HG02798 (cell line): Measurements from ENCODE around the gene ZC3H18.

Experiments
- ATAC-seq: cut with Tn5 transposase; IDR thresholded peaks from one replicate; pipeline ENCODE4 v1.9.1; 2021; ENCODE audit warnings: mild to moderate bottlenecking; ENCODE audit not compliant: unreplicated experiment, poor library complexity

Gene ZC3H18

DNA sequence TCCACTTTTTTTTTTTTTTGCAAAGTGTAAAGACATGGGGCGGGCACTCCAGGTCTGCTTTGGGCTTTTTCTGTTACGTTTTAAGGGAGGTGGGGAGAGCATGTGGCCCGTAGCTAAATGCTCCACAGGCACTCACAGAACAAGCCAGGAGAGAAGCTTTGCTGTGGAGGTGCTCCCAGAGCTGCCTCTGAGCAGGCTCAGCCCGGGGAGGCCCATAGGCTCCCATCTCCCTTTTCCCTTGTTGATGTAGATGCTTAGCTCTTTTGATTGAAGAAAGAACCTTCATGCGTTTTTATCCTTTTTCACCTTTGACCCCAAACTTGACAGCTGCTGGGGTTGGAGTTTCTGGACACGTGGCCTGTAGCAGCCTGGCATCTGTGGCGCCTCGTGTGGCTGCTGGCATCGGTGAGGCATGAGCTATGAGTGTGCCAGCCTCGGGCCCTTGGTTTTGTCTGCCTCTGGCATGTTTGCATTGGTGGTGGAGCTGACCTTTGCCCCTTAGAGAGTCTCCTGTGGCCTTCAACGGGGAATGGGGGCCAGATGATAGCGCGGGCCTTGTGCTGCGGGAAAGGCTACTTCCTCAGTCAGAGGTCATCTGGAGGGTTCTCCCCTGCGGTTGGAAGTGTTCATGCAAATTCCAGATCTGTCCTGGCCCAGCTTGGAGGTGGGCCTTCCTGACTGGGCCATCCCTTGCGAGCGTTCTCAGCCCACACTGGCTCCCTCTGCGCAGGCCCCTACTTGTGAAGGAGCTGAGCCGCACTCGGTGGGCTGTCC is 48.2 kb downstream of the ZC3H18 start:
- no peak for ATAC-seq

DNA sequence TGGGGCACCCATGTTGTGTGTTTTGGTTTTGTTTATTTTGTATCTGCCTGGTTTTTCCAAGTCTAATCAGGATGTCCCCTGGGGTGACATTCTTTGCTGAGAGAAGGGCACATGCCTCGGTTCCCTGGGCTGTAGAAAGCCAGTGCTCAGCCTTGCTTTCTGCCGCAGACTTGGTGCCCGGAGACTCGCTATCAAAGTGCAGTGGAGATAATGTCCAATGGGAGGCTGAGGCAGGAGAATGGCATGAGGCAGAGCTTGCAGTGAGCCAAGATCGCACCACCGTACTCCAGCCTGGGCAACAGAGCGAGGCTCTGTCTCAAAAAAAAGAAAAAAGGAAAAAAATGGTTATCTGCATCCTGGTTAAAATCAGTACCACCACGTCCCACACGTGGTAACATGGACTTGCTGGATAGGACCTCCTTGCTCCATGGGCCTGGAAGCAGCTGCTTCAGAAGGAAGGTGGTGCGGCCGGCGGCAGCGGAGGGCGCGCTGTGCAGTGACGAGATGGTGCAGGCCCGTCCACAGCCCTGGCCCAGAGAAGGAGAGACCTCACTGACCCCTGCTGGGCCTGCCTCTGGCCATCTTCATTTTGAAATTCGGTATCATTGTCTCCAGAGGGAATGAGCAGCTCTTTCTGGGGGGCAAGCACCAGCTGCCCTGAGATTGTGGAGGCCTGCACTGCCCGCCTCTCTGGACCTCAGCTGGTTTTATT is 48.9 kb downstream of the ZC3H18 start:
- ATAC-seq, result no peak

DNA sequence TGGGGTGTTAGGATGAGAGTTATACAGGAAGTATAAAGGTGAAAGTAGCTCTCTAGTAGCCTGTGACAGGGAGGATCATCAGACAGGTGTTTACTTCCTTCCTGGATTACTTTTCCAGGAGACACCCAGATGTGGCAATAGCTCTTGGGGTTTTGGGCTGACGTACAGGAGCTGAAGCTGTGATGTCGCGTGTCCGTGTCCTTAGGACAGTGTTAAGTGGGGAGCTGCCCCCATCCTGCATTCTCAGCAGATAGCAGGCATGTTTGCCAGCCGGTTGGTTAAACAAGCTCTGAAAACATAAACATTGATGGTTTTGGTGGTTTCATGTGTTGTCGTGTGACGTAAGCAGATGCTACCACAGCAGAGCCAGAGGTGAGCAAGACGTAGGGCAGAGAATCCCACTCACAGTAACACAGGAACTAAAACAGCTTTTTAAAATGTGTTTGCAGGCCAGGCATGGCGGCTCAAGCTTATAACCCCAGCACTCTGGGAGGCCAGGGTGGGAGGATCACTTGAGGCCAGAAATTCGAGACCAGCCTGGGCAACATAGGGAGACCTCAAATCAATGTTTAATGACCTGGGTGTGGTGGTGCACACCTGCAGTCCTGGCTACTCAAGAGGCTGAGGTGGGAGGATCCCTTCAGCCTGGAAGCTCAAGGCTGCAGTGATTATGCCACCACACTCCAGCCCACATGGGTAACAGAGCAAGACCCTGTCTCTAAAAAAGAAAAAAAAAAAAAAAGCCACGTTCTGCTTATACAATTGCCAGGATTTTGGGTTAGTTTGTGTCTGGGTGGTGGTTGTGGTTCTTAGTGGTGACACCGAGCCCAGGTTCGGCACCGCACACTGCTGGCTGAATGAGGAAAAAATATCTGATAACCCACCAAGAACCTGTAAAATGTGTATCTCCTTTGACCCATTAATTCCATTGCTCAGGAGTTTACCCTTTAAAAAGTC is 49.9 kb downstream of the ZC3H18 start:
- ATAC-seq, result no peak

DNA sequence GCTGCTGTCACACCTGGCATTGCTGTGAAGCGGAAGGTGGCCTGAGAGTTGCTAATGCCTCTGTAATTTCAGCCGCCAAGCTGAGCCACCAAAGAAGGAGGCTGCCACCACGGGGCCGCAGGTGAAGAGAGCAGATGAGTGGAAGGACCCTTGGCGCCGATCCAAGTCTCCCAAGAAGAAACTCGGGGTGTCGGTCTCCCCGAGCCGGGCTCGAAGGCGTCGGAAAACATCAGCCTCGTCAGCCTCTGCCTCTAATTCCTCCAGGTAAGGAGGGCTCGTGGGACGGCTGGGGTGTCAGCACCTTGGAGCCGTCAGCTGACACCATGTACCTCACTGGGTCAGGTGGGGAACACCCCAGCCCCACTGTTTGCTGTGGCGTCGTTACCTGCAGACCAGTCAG is 51.9 kb downstream of the ZC3H18 start:
- ATAC-seq, result no peak

DNA sequence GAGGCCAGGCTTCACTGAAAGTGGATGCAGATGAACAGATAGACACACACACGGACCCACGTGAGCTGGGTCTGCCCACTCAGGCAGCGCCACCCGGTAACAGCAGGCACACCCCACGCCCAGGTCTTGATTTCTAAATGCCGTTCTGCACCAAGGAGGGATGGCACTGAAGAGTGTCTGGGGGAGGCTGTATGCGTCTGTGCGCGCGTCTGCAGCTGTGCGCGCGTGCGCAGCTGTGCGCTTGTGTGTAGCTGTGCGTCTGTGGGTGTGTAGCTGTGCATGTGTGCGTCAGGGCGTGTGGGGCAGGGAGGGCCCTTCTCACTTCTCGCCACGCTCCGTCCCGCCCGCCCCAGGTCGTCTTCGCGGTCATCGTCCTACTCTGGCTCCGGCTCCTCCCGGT is 52.7 kb downstream of the ZC3H18 start:
- ATAC-seq, result no peak

DNA sequence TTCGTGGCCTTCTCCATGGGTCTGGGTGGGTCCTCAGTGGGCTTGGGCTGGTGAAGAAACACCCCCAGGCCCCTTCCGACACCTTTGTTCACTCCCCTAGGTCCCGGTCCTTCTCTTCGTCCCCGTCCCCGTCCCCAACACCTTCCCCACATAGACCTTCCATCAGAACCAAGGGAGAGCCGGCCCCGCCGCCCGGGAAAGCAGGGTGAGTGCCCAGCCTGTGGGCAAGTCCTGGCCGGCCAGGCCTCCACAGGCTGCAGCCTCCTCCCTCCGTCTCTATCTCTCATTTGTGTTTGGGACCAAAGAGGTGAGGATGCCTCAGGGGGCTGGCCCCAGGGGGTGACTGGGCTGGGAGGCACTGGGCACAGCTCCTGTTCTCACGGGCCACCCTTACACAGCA is 53.7 kb downstream of the ZC3H18 start:
- ATAC-seq, result no peak

DNA sequence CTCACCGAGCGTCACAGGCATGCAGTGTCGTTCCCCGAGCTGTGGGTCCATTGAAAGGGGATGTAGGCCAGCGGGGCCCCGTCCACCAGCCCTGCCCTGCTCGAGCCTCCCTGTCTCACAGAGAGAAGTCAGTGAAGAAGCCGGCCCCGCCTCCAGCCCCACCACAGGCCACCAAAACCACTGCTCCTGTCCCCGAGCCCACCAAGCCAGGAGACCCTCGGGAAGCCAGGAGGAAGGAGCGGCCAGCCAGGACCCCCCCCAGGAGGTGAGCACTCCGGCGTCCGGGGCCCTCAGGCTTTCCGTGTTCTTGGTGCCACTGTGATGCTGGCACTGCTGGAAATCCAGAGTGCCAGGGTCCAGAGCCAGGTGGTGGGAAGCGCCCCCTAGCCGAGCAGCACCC is 54.3 kb downstream of the ZC3H18 start:
- no peak for ATAC-seq

DNA sequence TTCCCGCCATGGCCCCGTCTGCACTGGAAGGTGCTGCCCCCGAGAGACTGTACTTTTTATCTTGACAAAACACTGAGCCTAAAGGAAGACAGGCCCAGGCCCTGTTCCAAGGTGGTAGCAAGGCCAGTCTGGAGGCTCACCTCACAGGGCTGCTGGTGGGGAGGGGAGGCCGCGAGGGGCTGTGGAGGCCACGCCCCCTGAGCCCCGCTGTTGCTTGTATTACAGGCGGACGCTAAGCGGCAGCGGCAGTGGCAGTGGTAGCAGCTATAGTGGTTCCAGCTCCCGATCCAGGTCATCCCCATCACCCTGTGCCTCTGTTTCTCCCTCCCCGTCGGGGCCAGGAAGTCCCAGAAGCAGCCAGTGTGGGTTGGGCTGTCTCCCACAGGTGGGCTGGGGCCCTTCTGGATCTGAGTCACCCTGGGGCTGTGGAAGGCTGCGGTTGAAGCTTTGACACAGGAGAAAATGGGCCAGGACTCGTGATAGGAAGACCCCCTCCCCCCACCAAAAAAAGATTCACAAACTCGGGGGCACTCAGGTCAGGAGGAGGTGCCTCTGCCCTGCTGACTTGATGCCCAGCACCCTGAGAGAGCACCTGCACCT is 54.9 kb downstream of the ZC3H18 start:
- ATAC-seq, result no peak

DNA sequence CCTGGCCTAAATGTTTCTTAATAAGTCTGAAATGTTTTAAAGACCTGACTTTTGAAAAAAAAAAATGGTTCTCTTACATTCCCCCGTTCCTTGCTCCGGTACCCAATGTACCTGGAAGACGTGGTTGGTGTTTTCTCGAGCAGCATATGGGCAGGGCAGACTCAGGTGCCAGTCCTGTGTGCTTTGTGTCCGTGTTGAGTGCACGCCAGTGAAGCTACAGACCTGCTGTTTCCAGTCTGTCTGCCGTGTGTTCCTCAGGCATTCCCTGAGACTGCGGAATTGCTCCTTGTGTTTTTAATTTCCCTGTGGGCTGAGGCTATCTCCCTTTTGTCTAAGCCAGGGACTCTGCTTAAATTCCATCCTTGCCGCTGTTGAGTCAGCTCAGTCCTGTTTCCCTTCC is 56.4 kb downstream of the ZC3H18 start:
- ATAC-seq, result no peak

DNA sequence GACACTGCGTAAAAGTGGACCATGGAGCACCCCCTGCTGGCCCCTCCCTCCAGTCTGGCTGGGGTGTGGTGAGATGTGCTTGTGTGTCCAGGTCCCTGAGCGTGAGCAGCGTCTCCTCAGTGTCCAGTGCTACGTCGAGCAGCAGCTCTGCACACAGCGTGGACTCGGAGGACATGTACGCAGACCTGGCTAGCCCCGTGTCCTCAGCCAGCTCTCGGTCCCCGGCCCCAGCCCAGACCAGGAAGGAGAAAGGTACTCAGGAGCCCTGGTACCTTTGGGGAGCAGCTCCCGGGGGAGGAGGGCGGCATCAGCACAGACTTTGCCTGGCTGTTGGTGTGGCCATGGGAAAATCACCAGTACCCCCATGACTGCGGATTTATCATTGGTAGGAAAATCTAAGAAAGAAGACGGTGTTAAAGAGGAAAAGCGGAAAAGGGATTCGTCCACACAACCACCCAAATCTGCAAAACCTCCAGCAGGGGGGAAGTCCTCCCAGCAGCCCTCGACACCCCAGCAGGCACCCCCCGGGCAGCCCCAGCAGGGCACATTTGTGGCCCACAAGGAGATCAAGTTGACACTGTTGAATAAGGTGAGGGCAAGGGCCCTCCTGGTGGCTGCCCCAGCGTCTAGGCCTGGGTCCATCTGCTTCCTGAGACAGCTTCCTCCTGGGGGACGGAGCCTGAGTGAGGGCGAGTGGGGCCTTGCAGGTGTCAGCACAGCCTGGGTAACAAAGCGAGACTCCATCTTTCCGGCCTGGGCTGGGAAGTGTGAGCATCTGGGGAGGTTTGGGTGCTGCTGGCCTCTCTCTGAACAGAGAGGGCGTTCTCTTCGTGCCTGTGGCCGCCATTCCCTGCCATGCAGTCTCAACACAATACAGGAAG is 57.6 kb downstream of the ZC3H18 start:
- ATAC-seq, result no peak

DNA sequence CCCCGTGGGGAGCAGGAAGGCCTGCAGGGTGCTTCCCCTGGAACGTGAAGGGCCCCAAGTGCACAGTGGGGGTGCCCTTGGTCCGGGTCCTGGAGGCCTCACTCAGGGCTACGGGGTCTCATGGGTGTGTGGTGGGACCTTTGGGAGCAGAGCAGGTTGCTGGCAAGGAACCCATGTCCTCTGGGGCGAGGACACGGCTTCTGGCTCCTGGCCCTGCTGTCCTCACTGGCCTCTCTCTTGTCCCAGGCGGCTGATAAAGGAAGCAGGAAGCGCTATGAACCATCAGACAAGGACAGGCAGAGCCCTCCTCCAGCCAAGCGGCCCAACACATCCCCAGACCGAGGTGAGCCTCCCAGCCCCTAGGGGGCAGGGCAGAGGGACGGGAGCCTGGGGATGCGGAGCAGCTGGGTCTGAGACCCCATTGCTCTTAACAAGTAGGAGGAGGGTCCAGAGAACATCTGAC is 58.3 kb downstream of the ZC3H18 start:
- no peak for ATAC-seq

DNA sequence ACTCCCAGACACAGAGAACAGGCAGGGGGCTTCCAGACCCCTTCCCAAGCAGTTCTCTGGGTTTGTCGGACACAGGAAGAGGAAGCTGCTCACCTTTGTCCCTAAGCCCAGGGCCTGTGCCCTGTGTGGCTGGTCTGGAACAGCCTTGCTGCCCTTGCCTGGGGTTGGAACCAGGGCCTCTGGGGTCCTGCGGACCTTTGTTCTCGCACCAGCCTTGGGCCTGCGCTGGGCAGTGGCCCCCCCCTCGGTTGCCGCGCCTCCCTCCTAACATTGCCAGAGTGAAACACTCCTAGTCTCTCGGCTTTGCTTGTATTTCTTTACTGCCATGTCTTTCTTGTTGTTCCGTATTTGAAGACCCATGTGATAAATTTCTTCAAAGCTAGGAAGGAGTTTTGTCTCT is 59.6 kb downstream of the ZC3H18 start:
- ATAC-seq, result no peak

DNA sequence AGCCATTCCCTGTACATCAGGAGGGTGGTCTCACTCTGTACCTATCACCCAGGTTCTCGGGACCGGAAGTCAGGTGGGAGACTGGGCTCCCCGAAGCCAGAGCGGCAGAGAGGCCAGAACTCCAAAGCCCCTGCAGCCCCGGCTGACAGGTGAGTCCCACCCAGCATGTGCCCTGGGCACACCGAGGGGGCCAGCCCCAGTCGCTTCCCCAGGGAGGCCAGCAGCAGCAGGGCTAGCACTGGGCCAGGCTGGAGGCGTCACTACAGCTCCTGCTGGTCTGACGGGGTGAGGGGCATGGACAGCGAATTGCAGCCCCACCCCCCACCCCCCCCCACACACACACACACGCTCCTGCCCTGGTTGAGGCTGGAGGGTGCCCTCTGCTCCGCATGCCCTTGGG is 60.2 kb downstream of the ZC3H18 start:
- no peak for ATAC-seq

DNA sequence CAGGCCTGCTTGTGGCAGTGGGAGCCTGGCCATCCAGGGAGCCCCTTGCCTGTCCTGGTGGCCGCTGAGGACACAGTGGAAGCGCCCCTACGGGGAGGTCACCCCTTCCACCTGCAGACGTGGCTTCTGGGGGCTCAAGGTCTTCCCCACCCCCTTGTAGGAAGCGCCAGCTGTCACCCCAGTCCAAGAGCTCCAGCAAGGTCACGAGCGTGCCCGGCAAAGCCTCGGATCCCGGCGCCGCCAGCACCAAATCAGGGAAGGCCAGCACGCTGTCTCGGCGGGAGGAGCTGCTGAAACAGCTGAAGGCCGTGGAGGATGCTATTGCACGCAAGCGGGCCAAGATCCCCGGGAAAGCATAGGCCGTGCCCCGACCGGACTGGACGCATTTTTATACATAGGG is 60.7 kb downstream of the ZC3H18 start:
- no peak for ATAC-seq

DNA sequence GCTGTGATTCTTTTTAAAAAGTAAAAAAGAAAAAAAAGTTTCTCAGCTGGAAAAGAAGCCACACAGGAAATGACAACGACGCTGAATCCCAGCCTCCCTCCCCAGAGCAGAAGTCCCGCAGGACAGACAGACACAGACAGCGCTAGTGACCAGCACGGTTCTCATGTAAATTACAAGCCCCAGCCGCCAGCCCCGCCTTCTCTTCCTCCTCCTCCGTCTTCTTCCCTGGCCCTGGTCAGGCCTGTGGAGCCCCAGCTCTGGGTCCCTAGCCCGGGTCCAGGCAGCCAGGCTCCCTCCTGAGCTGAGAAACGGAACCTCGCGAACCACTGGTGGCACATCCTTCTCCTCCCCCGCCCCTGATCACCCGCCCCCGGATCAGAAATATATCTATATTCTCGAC is 61.2 kb downstream of the ZC3H18 start:
- ATAC-seq, result no peak

DNA sequence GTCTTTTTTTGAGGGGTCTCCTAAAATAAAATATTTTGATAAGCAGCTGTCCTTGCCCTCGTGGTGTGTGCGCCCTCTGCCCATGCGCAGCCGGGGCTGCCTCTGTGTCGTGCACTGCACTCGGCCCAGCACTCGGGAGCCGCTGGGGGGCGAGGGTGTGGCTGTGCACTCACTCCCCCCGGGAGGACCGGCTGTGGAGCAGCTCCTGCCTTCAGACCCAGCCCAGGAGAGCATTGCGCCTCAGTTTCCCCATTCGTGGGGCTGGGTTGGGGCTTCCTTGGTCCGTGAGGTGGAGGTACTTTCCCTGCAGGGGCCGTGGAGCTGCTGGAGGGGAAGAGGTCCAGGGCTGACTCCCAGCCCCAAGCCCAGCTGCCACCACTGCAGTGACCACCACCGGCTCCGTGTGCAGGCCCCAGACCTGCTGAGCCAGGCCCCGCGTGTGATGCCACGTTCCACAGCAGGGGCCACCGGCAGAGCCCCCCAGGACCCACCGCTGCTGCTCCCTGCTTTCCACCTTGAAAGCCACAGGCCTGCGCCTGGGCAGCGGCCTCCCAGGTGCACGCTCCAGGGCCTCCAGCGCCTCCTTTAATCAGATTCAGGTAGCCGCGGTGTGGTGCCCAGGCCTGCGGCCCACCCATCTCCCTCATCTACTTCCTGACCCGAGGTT is 61.9 kb downstream of the ZC3H18 start:
- no peak for ATAC-seq

DNA sequence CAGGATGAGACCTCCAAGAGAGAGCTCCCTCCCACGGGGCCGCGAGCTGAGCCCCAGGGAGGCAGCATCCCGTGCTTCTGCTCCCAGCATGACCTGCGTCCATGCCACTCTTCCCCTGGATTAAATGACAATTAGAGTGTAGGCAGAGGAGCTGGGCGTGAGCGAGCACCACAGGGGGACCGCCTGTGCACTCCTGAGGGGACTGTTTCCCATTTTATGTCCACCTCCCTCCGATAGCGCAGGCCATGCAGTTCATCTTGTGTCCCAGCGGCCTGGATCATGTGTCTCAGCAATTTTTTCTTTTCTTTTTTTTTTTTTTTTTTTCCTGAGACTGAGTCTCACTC is 62.4 kb downstream of the ZC3H18 start:
- no peak for ATAC-seq

DNA sequence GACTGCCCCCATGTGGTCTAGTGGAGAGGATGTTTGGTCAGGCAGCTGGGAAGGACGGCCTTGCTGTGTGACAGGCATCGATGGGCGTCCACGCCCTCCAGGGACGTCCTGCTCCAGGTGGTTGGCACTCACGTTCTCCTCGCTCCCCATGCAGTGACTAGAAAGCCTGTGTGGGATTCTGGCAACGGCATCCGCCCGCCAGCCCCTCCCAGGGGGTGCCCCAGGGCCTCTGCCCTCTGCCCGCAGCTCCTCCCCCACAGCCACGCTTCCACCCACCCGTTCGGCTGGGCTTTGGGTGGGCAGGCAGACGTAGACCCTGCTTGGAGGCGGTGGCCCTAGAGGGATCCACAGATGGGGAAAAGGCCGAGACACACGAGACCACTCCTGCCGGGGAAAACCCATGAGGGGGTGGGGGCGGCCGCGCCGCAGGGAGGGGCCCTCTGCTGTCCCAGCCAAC is 63.5 kb downstream of the ZC3H18 start:
- peak; percentile 28 for ATAC-seq
